ENCODE measurements around the gene MIOX.
"Not testable (repeated sequence)": the region's sequence is repeated elsewhere in the genome, so short reads cannot be mapped to it uniquely, and the experiment has no call there.

The MIOX gene

GRCh38 chr22:50517495-50518260 lies 31.0 kb downstream of the MIOX start:
- DNase-seq (ENCODE audit: low spot score): no peak

- no peak for DNase-seq (ENCODE audit: low spot score)
Observed at GRCh38 chr22:50518606-50519005, 31.9 kb downstream of the MIOX start.

GRCh38 chr22:50519151-50519550 lies 32.5 kb downstream of the MIOX start:
- DNase-seq (ENCODE audit: low spot score): no peak

- DNase-seq (ENCODE audit: low spot score): not testable (repeated sequence)
Observed at GRCh38 chr22:50520184-50520583, 33.5 kb downstream of the MIOX start.

- DNase-seq (ENCODE audit: low spot score): no peak
Observed at GRCh38 chr22:50520826-50521453, 34.3 kb downstream of the MIOX start.

GRCh38 chr22:50521710-50522109 lies 35.1 kb downstream of the MIOX start:
- no peak for DNase-seq (ENCODE audit: low spot score)

GRCh38 chr22:50522208-50522805 lies 35.6 kb downstream of the MIOX start:
- DNase-seq (ENCODE audit: low spot score): no peak

GRCh38 chr22:50522806-50523438 lies 36.3 kb downstream of the MIOX start:
- DNase-seq (ENCODE audit: low spot score): no peak

GRCh38 chr22:50523458-50523805 lies 36.8 kb downstream of the MIOX start:
- DNase-seq (ENCODE audit: low spot score): no peak

GRCh38 chr22:50523806-50524675 lies 37.4 kb downstream of the MIOX start:
- no peak for DNase-seq (ENCODE audit: low spot score)

- no peak for DNase-seq (ENCODE audit: low spot score)
Observed at GRCh38 chr22:50524676-50525103, 38.0 kb downstream of the MIOX start.

- peak; percentile 100 for DNase-seq (ENCODE audit: low spot score)
Observed at GRCh38 chr22:50525104-50525857, 38.6 kb downstream of the MIOX start, which contains the start of gene SCO2. TSS of gene SCO2 (minus strand) at chr22:50525598. CDS start at chr22:50524411, 1,187 bp downstream.

GRCh38 chr22:50525858-50526107 lies 39.1 kb downstream of the MIOX start:
- DNase-seq (ENCODE audit: low spot score): no peak

- DNase-seq (ENCODE audit: low spot score): peak; percentile 74
Observed at GRCh38 chr22:50526108-50526833, 39.6 kb downstream of the MIOX start.

- no peak for DNase-seq (ENCODE audit: low spot score)
Observed at GRCh38 chr22:50526834-50527801, 40.5 kb downstream of the MIOX start.

- DNase-seq (ENCODE audit: low spot score): no peak
Observed at GRCh38 chr22:50527921-50528681, 41.4 kb downstream of the MIOX start.

GRCh38 chr22:50528682-50529415 lies 42.2 kb downstream of the MIOX start:
- no peak for DNase-seq (ENCODE audit: low spot score)

GRCh38 chr22:50529416-50529896 lies 42.8 kb downstream of the MIOX start:
- DNase-seq (ENCODE audit: low spot score): no peak
